Mesothelial cell of epicardium (in vitro differentiated cells): ENCODE results near the gene SEC61A2. TPM values are rescaled to one million over a fixed set of nuclear protein-coding genes. Genes with fewer than 3 reads are reported as not detected.
"Not testable (repeated sequence)": the region's sequence is repeated elsewhere in the genome, so short reads cannot be mapped to it uniquely, and the experiment has no call there.

Experiments used
- DNase-seq, 2 experiments: peaks; one replicate each; pipeline ENCODE4 v3.0.0; 2021; ENCODE audit warnings: low spot score in 2 of 2; ENCODE audit not compliant: unreplicated experiment in 2 of 2
- H3K27ac Mint-ChIP-seq: 2 replicates; pipeline ENCODE4 v1.8.0; 2021; ENCODE audit warnings: mixed read lengths
- H3K27me3 Mint-ChIP-seq: 2 replicates; pipeline ENCODE4 v1.8.0; 2021; ENCODE audit warnings: low read depth, mixed read lengths
- H3K36me3 Mint-ChIP-seq: 2 replicates; pipeline ENCODE4 v1.8.0; 2021; ENCODE audit warnings: mixed read lengths
- H3K4me1 Mint-ChIP-seq: 2 replicates; pipeline ENCODE4 v1.8.0; 2021; ENCODE audit warnings: mixed read lengths
- H3K4me3 Mint-ChIP-seq: 2 replicates; pipeline ENCODE4 v1.8.0; 2021; ENCODE audit warnings: mild to moderate bottlenecking, moderate library complexity, mixed read lengths
- H3K9me3 Mint-ChIP-seq: 2 replicates; pipeline ENCODE4 v1.8.0; 2021; ENCODE audit warnings: mixed read lengths
- total RNA-seq: library from RNA; stranded (reverse); gene quantifications from 3 replicates; pipeline ENCODE4 v1.2.1, GENCODE V29; 2021
- TF ChIP-seq, protein P1 (sequence below): fragments of 200-600 bp; sonication (generic); IDR thresholded peaks from one replicate; pipeline ENCODE4 v1.5.0; 2021; ENCODE audit warnings: antibody characterized with exemption; ENCODE audit not compliant: unreplicated experiment

SEC61A2 gene
- total RNA-seq, 1 donor from 2014 or later, result 27.7 TPM

GRCh38 chr10:12162927-12163326 is 33.5 kb downstream of the SEC61A2 start:
- Mint-ChIP-seq H3K27ac (no peak overlapping the region), H3K4me1 (no peaks in the 10 kb centered on the region), H3K27me3 (no peaks in the 10 kb centered on the region), H3K36me3 (peaks cover 38% of the 10 kb centered on the region), H3K4me3 (no peak overlapping the region), H3K9me3 (no peaks in the 10 kb centered on the region)
- DNase-seq, result no peak
- TF ChIP-seq, protein P1, sequence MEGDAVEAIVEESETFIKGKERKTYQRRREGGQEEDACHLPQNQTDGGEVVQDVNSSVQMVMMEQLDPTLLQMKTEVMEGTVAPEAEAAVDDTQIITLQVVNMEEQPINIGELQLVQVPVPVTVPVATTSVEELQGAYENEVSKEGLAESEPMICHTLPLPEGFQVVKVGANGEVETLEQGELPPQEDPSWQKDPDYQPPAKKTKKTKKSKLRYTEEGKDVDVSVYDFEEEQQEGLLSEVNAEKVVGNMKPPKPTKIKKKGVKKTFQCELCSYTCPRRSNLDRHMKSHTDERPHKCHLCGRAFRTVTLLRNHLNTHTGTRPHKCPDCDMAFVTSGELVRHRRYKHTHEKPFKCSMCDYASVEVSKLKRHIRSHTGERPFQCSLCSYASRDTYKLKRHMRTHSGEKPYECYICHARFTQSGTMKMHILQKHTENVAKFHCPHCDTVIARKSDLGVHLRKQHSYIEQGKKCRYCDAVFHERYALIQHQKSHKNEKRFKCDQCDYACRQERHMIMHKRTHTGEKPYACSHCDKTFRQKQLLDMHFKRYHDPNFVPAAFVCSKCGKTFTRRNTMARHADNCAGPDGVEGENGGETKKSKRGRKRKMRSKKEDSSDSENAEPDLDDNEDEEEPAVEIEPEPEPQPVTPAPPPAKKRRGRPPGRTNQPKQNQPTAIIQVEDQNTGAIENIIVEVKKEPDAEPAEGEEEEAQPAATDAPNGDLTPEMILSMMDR, result no peak

- no peaks in the 10 kb centered on the region for H3K9me3 Mint-ChIP-seq
- H3K27ac Mint-ChIP-seq, result no peak overlapping the region
- no peak overlapping the region for H3K4me3 Mint-ChIP-seq
- H3K36me3 Mint-ChIP-seq, result peaks cover 38% of the 10 kb centered on the region
- TF ChIP-seq, protein P1, result no peak
- DNase-seq, result no peak
- H3K4me1 Mint-ChIP-seq, result no peaks in the 10 kb centered on the region
- no peaks in the 10 kb centered on the region for H3K27me3 Mint-ChIP-seq
Measured at GRCh38 chr10:12164085-12164484, 34.6 kb downstream of the SEC61A2 start.

DNA sequence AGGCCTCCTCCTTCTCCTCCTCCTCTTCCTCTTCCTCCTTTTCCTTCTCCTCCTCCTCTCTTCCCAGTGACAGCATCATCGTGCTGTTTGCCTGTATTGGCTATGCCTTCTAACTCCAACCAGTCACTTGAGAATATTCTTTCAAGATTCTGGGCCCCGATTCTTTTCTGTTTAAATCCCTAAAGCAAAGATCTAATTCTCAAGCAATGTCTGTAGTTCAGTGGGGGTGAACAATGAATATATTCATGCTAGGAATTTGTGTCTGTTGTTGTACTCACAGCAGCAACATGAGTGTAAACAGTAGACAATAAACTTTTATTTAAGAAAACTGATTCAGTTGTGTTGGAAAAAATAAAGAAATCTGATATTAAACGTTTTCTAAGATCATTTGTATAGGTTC is 35.6 kb downstream of the SEC61A2 start:
- TF ChIP-seq, protein P1, result no peak
- no peaks in the 10 kb centered on the region for H3K4me1 Mint-ChIP-seq
- H3K4me3 Mint-ChIP-seq, result no peak overlapping the region
- peaks cover 41% of the 10 kb centered on the region for H3K36me3 Mint-ChIP-seq
- no peaks in the 10 kb centered on the region for H3K9me3 Mint-ChIP-seq
- no peaks in the 10 kb centered on the region for H3K27me3 Mint-ChIP-seq
- no peak for DNase-seq
- no peak overlapping the region for H3K27ac Mint-ChIP-seq

- H3K4me3 Mint-ChIP-seq, result no peak overlapping the region
- no peaks in the 10 kb centered on the region for H3K4me1 Mint-ChIP-seq
- DNase-seq, result no peak
- no peaks in the 10 kb centered on the region for H3K27me3 Mint-ChIP-seq
- TF ChIP-seq, protein P1, result no peak
- H3K9me3 Mint-ChIP-seq, result no peaks in the 10 kb centered on the region
- H3K27ac Mint-ChIP-seq, result no peak overlapping the region
- peaks cover 42% of the 10 kb centered on the region for H3K36me3 Mint-ChIP-seq
Measured at GRCh38 chr10:12165999-12166775, 36.7 kb downstream of the SEC61A2 start.

- H3K9me3 Mint-ChIP-seq, H3K4me3 Mint-ChIP-seq, H3K27me3 Mint-ChIP-seq, H3K27ac Mint-ChIP-seq, DNase-seq, H3K4me1 Mint-ChIP-seq: not testable (repeated sequence)
- H3K36me3 Mint-ChIP-seq, result peaks cover 42% of the 10 kb centered on the region
Measured at GRCh38 chr10:12171512-12171911, 42.0 kb downstream of the SEC61A2 start.

DNA sequence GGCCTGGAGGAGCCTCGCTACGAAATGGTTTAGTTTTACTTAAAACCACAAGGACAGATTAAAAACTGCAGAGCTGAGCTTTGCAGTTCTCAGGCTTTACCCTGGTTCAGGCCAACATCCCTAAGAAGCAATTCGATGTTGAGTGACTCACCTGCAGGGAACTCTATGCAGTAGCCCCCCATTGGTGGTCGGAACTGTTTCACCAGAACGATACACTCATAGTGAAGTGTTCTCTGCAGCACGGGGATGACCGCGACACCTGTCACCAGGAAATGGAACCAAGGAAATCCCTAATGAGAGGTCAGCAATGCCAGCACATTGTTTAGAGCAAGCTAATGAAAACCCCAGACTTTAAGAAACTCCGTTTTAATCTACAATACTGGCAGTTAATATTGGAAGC is 48.2 kb downstream of the SEC61A2 start:
- Mint-ChIP-seq H3K27ac (no peak overlapping the region), H3K4me1 (no peaks in the 10 kb centered on the region), H3K4me3 (no peak overlapping the region), H3K27me3 (no peaks in the 10 kb centered on the region), H3K36me3 (peaks cover 15% of the 10 kb centered on the region), H3K9me3 (no peaks in the 10 kb centered on the region)
- TF ChIP-seq, protein P1, result no peak
- no peak for DNase-seq
